WERI-Rb-1 (cell line): ENCODE results near the gene BBX.
"Not testable (repeated sequence)": the region's sequence is repeated elsewhere in the genome, so short reads cannot be mapped to it uniquely, and the experiment has no call there.

Experiments used
- DNase-seq: peaks from one replicate; pipeline ENCODE4 v3.0.0-alpha.2; 2020
- H3K27ac ChIP-seq: fragments of 250-450 bp; sonication (Bioruptor Pico); 2 replicates; pipeline ENCODE4 v1.5.1; 2020; ENCODE audit warnings: mild to moderate bottlenecking, moderate library complexity
- H3K27me3 ChIP-seq: fragments of 250-450 bp; sonication (Bioruptor Pico); 2 replicates; pipeline ENCODE4 v1.5.1; 2021; ENCODE audit warnings: mild to moderate bottlenecking, low read depth, moderate library complexity; ENCODE audit not compliant: insufficient read depth, severe bottlenecking
- H3K36me3 ChIP-seq: fragments of 250-450 bp; sonication (Bioruptor Pico); 2 replicates; pipeline ENCODE4 v1.5.1; 2020; ENCODE audit warnings: mild to moderate bottlenecking, moderate library complexity
- H3K4me3 ChIP-seq: 2 replicates; pipeline ENCODE4 v1.5.1; 2011; ENCODE audit warnings: low read depth, mild to moderate bottlenecking, control low read depth, low read length
- H3K9me3 ChIP-seq: fragments of 250-450 bp; sonication (Bioruptor Pico); 2 replicates; pipeline ENCODE4 v1.5.1; 2021; ENCODE audit warnings: mild to moderate bottlenecking, moderate library complexity; ENCODE audit not compliant: severe bottlenecking
- TF ChIP-seq, protein P1 (sequence below): IDR thresholded peaks from 2 replicates; pipeline ENCODE4 v1.5.1; 2011; ENCODE audit warnings: low read depth, mild to moderate bottlenecking, control low read depth, inconsistent platforms, low read length

Gene BBX

DNA sequence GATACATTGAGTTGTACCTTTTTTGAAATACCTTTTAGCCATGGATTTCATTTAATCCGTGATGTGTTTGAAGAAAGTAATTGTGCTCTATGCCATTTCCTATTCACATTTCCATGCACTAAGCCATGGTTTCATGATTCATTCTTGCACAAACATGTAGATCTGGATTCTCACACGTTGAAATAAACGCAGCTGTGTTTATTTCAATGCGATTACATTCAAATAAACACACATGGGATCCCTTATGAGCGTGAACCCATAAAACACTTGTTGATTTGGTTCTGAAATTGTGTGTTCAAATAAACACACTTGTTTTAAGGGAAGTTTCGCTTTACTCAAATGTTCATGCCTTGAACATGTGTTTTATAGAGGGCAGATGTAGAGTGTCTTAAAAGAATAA, 39.2 kb downstream of the BBX start:
- Histone ChIP-seq H3K4me3 (no peak overlapping the region), H3K27ac (no peak overlapping the region), H3K9me3 (no peaks in the 10 kb centered on the region), H3K36me3 (no peaks in the 10 kb centered on the region), H3K27me3 (no peaks in the 10 kb centered on the region)
- TF ChIP-seq, protein P1, sequence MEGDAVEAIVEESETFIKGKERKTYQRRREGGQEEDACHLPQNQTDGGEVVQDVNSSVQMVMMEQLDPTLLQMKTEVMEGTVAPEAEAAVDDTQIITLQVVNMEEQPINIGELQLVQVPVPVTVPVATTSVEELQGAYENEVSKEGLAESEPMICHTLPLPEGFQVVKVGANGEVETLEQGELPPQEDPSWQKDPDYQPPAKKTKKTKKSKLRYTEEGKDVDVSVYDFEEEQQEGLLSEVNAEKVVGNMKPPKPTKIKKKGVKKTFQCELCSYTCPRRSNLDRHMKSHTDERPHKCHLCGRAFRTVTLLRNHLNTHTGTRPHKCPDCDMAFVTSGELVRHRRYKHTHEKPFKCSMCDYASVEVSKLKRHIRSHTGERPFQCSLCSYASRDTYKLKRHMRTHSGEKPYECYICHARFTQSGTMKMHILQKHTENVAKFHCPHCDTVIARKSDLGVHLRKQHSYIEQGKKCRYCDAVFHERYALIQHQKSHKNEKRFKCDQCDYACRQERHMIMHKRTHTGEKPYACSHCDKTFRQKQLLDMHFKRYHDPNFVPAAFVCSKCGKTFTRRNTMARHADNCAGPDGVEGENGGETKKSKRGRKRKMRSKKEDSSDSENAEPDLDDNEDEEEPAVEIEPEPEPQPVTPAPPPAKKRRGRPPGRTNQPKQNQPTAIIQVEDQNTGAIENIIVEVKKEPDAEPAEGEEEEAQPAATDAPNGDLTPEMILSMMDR, result no peak
- DNase-seq, result no peak

DNA sequence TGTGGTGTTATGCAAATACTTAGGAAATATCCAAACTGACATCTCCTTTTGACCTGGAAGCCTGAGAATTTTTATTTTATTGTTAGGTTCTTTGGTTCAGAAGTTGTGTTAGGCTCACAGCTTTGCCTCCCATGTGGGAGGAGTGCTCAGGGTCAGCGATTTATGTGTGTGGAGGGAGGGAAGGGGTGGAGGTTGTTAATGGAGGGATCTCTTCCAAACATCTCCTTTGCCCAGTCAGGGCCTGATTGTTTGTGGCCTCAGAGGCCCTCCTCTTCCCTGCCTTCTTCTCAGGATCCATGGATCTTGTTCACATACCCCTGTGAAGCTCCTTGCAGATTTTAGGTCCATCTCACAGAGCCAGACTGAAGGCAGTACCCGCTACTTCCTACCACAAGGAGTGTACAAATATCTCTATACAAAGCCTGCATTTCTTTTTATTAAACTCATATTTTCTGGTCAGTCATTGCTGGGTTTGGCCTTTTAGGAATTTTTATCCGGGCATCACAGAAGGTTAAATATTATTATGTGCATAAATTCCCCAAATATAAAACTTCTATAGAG, 40.3 kb downstream of the BBX start:
- no peak overlapping the region for H3K27ac ChIP-seq
- H3K4me3 ChIP-seq, result no peak overlapping the region
- no peaks in the 10 kb centered on the region for H3K27me3 ChIP-seq
- DNase-seq, result no peak
- TF ChIP-seq, protein P1, result no peak
- no peaks in the 10 kb centered on the region; the same call in 1 of the 2 replicates for H3K36me3 ChIP-seq
- H3K9me3 ChIP-seq, result no peaks in the 10 kb centered on the region

- H3K9me3 ChIP-seq, DNase-seq, H3K36me3 ChIP-seq, H3K27me3 ChIP-seq, H3K4me3 ChIP-seq, H3K27ac ChIP-seq: not testable (repeated sequence)
These were observed 42.5 kb downstream of the BBX start for GRCh38 chr3:107565244-107565643.

DNA sequence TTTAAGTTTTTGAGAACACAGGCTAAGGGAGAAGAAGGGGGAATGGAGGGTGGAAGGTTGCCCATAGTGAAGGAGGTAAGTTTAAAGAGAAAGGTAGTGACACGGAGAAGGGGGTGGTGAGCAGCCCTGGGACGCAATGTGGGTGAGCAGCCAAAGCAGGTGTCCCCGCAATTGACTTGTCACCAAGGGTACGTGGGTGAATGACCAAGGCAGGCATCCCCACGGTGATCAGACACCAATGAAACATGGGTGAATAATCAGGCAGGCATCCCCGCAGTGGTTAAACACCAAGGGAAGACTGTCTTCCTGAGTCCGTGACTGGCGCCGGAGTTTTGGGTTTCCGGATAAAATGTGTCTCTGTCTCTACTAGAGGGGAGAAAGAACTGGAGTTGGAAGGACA, 48.3 kb downstream of the BBX start:
- H3K27me3 ChIP-seq, DNase-seq, H3K27ac ChIP-seq, H3K36me3 ChIP-seq, H3K4me3 ChIP-seq, H3K9me3 ChIP-seq: not testable (repeated sequence)

- H3K9me3 ChIP-seq, H3K36me3 ChIP-seq, DNase-seq, H3K27ac ChIP-seq, H3K4me3 ChIP-seq, H3K27me3 ChIP-seq: not testable (repeated sequence)
These were observed 48.7 kb downstream of the BBX start for GRCh38 chr3:107571492-107571891.

- no peaks in the 10 kb centered on the region for H3K36me3 ChIP-seq
- no peak for DNase-seq
- no peak overlapping the region for H3K4me3 ChIP-seq
- no peaks in the 10 kb centered on the region for H3K9me3 ChIP-seq
- H3K27ac ChIP-seq, result no peak overlapping the region
- H3K27me3 ChIP-seq, result no peaks in the 10 kb centered on the region
- TF ChIP-seq, protein P1, result peak; percentile 57
These were observed 51.9 kb downstream of the BBX start for GRCh38 chr3:107574650-107575049.

- H3K27ac ChIP-seq, result no peak overlapping the region
- no peak for DNase-seq
These were observed 55.3 kb downstream of the BBX start for GRCh38 chr3:107578091-107578490.

More at GRCh38 chr3:107578091-107578490, 55.3 kb downstream of the BBX start:
- no peak overlapping the region for H3K4me3 ChIP-seq
- TF ChIP-seq, protein P1, result no peak
- H3K9me3 ChIP-seq, result no peaks in the 10 kb centered on the region
- no peaks in the 10 kb centered on the region for H3K27me3 ChIP-seq
- no peaks in the 10 kb centered on the region for H3K36me3 ChIP-seq
